Sigmoid colon (tissue), 4 donors: ENCODE results near the gene CCT6B.
"Not testable (repeated sequence)": the region's sequence is repeated elsewhere in the genome, so short reads cannot be mapped to it uniquely, and the experiment has no call there.

Experiments
- CTCF ChIP-seq, 4 experiments: fragments of 450-650 bp in 3 of 4; fragments of 200-600 bp in 1 of 4; IDR thresholded peaks; one replicate each; pipeline ENCODE4 v1.5.1; 2016 to 2019; ENCODE audit warnings: antibody characterized with exemption in 4 of 4, mild to moderate bottlenecking in 3 of 4, moderate library complexity in 2 of 4
- EP300 ChIP-seq, 4 donors: sonication (generic); formaldehyde crosslinking; IDR thresholded peaks; one replicate each; pipeline ENCODE4 v1.6.1; 2017; ENCODE audit warnings: antibody characterized with exemption in 4 of 4
- POLR2A ChIP-seq, 2 donors: fragments of 450-650 bp; IDR thresholded peaks; one replicate each; pipeline ENCODE4 v1.6.1; 2016; ENCODE audit warnings: antibody characterized with exemption in 2 of 2, mild to moderate bottlenecking in 2 of 2, moderate library complexity in 2 of 2
- POLR2AphosphoS5 ChIP-seq, 4 donors: sonication (generic); formaldehyde crosslinking; IDR thresholded peaks; one replicate each; pipeline ENCODE4 v1.6.1; 2017; ENCODE audit warnings: antibody characterized with exemption in 4 of 4

DNA sequence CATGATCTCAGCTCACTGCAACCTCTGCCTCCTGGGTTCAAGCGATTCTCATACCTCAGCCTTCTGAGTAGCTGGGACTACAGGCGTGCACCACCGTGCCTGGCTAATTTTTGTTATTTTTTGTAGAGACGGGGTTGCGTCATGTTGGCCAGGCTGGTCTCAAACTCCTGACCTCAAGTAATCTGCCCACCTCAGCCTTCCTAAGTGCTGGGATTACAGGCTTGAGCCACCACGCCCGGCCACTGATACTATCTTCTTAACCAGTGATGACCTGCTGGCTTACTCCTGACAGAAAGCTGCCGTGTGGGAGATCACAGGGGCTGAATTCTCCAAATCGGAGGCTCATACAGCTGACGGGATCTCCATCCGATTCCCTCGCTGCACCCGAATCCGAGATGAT is 39.7 kb upstream of the CCT6B start:
- not testable (repeated sequence) for TF ChIP-seq POLR2A, EP300, CTCF, POLR2AphosphoS5 (IDR thresholded peaks at IDR 0.05)
